Glutamatergic neuron (in vitro differentiated cells): ENCODE data around the gene BCL11A. TPM values are rescaled to one million over a fixed set of nuclear protein-coding genes. Genes with fewer than 3 reads are reported as not detected.

Experiments used
- DNase-seq: peaks from one replicate; pipeline ENCODE4 v3.0.0; 2022
- H3K27ac Mint-ChIP-seq: one replicate; pipeline ENCODE4 v1.8.0; 2020; ENCODE audit warnings: mild to moderate bottlenecking, mixed read lengths, inconsistent platforms; ENCODE audit not compliant: unreplicated experiment
- H3K27me3 Mint-ChIP-seq: one replicate; pipeline ENCODE4 v1.8.0; 2020; ENCODE audit warnings: mild to moderate bottlenecking, moderate library complexity, mixed read lengths, inconsistent platforms; ENCODE audit not compliant: unreplicated experiment
- H3K36me3 Mint-ChIP-seq: one replicate; pipeline ENCODE4 v1.8.0; 2020; ENCODE audit warnings: mild to moderate bottlenecking, mixed read lengths, inconsistent platforms; ENCODE audit not compliant: unreplicated experiment
- H3K4me1 Mint-ChIP-seq: one replicate; pipeline ENCODE4 v1.8.0; 2020; ENCODE audit warnings: mild to moderate bottlenecking, low read depth, mixed read lengths, inconsistent platforms; ENCODE audit not compliant: unreplicated experiment
- H3K4me3 Mint-ChIP-seq: one replicate; pipeline ENCODE4 v1.8.0; 2020; ENCODE audit warnings: mild to moderate bottlenecking, mixed read lengths, inconsistent platforms; ENCODE audit not compliant: unreplicated experiment
- H3K9me3 Mint-ChIP-seq: one replicate; pipeline ENCODE4 v1.8.0; 2020; ENCODE audit warnings: mild to moderate bottlenecking, moderate library complexity, mixed read lengths, inconsistent platforms; ENCODE audit not compliant: unreplicated experiment
- CTCF ChIP-seq: fragments of 200-600 bp; sonication (generic); IDR thresholded peaks from one replicate; pipeline ENCODE4 v1.5.0; 2021; ENCODE audit not compliant: partially characterized antibody, unreplicated experiment
- total RNA-seq: library from RNA; stranded (reverse); fragmentation: NEBNext Ultra II Directional; extraction: Animal tissue kit (Norgen Biotek cat#: 25700); gene quantifications from one replicate; pipeline ENCODE4 v1.2.1, GENCODE V29; 2021; ENCODE audit not compliant: unreplicated experiment

BCL11A gene
- total RNA-seq, 1 donor from 2014 or later = 29.1 TPM

GRCh38 chr2:60596411-60596810 is 43.0 kb upstream of the BCL11A start:
- DNase-seq = no peak
- Mint-ChIP-seq H3K4me1 (no peaks in the 10 kb centered on the region), H3K9me3 (peaks cover 2% of the 10 kb centered on the region), H3K27me3 (peaks cover 4% of the 10 kb centered on the region), H3K36me3 (peaks cover 9% of the 10 kb centered on the region), H3K27ac (no peak overlapping the region), H3K4me3 (no peak overlapping the region)
- TF ChIP-seq CTCF = no peak

- peaks cover 4% of the 10 kb centered on the region for H3K27me3 Mint-ChIP-seq
- no peak for TF ChIP-seq CTCF
- no peak for DNase-seq
- H3K4me3 Mint-ChIP-seq = no peak overlapping the region
- no peak overlapping the region for H3K27ac Mint-ChIP-seq
- H3K4me1 Mint-ChIP-seq = no peaks in the 10 kb centered on the region
- peaks cover 9% of the 10 kb centered on the region for H3K36me3 Mint-ChIP-seq
- H3K9me3 Mint-ChIP-seq = peaks cover 2% of the 10 kb centered on the region
Observed at GRCh38 chr2:60595953-60596352, 42.5 kb upstream of the BCL11A start.

GRCh38 chr2:60589104-60589503 is 35.6 kb upstream of the BCL11A start:
- no peak for DNase-seq
- Mint-ChIP-seq H3K9me3 (peaks cover 2% of the 10 kb centered on the region), H3K27me3 (no peaks in the 10 kb centered on the region), H3K36me3 (peaks cover 3% of the 10 kb centered on the region), H3K4me3 (no peak overlapping the region), H3K4me1 (no peaks in the 10 kb centered on the region), H3K27ac (no peak overlapping the region)
- TF ChIP-seq CTCF = no peak

- no peak overlapping the region for H3K27ac Mint-ChIP-seq
- H3K4me3 Mint-ChIP-seq = no peak overlapping the region
- H3K4me1 Mint-ChIP-seq = no peaks in the 10 kb centered on the region
- no peaks in the 10 kb centered on the region for H3K36me3 Mint-ChIP-seq
- H3K27me3 Mint-ChIP-seq = no peaks in the 10 kb centered on the region
- no peaks in the 10 kb centered on the region for H3K9me3 Mint-ChIP-seq
- DNase-seq = no peak
- no peak for TF ChIP-seq CTCF
Observed at GRCh38 chr2:60586081-60586480, 32.6 kb upstream of the BCL11A start.

GRCh38 chr2:60585276-60585675 is 31.8 kb upstream of the BCL11A start:
- Mint-ChIP-seq H3K4me3 (no peak overlapping the region), H3K9me3 (no peaks in the 10 kb centered on the region), H3K27me3 (peaks cover 2% of the 10 kb centered on the region), H3K36me3 (no peaks in the 10 kb centered on the region), H3K4me1 (no peaks in the 10 kb centered on the region), H3K27ac (no peak overlapping the region)
- no peak for TF ChIP-seq CTCF
- DNase-seq = no peak
